Stomach (tissue), 4 donors: Measurements from ENCODE around the gene CTRB1.

ENCODE experiments used
- CTCF ChIP-seq, 7 experiments: fragments of 450-650 bp in 4 of 7; fragments of 200-600 bp in 3 of 7; sonication (generic) in 3 of 7; IDR thresholded peaks; one replicate each; pipeline ENCODE4 v1.5.1; 2016 to 2019; ENCODE audit warnings: antibody characterized with exemption in 7 of 7, control low read depth in 2 of 7, mild to moderate bottlenecking in 1 of 7
- EP300 ChIP-seq: sonication (generic); formaldehyde crosslinking; IDR thresholded peaks from one replicate; pipeline ENCODE4 v1.6.1; 2017; ENCODE audit warnings: antibody characterized with exemption
- POLR2A ChIP-seq, 4 donors: fragments of 450-650 bp; IDR thresholded peaks; one replicate each; pipeline ENCODE4 v1.6.1; 2016; ENCODE audit warnings: antibody characterized with exemption in 4 of 4, control low read depth in 2 of 4, mild to moderate bottlenecking in 1 of 4, moderate library complexity in 1 of 4
- POLR2AphosphoS5 ChIP-seq, 3 donors: sonication (generic); formaldehyde crosslinking; IDR thresholded peaks; one replicate each; pipeline ENCODE4 v1.6.1; 2016; ENCODE audit warnings: antibody characterized with exemption in 3 of 3

GRCh38 chr16:75238132-75238852, 19.5 kb downstream of the CTRB1 start:
- TF ChIP-seq POLR2AphosphoS5 (IDR thresholded peaks at IDR 0.05) (peak in 1 of 3 donors; percentile 47), POLR2A (IDR thresholded peaks at IDR 0.05) (no peak), CTCF (IDR thresholded peaks at IDR 0.05) (no peak), EP300 (no peak)
